ENCODE measurements around the gene MAJIN.

DNA sequence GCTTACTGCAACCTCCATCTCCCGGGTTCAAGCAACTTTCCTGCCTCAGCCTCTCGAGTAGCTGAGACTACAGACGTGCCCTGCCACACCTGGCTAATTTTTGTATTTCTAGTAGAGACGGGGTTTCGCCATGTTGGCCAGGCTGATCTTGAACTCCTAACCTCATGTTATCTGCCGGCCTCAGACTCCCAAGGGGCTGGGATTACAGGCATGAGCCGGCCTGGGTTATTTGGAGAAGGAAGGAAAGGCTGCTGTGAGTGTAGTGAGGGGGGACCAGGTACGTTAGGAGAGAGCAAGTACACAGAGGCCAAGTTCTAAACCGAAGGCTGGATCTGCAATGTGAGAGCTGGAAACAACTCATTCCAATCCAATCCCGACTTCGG, 24.4 kb upstream of the MAJIN start:
- TF ChIP-seq, protein P1, sequence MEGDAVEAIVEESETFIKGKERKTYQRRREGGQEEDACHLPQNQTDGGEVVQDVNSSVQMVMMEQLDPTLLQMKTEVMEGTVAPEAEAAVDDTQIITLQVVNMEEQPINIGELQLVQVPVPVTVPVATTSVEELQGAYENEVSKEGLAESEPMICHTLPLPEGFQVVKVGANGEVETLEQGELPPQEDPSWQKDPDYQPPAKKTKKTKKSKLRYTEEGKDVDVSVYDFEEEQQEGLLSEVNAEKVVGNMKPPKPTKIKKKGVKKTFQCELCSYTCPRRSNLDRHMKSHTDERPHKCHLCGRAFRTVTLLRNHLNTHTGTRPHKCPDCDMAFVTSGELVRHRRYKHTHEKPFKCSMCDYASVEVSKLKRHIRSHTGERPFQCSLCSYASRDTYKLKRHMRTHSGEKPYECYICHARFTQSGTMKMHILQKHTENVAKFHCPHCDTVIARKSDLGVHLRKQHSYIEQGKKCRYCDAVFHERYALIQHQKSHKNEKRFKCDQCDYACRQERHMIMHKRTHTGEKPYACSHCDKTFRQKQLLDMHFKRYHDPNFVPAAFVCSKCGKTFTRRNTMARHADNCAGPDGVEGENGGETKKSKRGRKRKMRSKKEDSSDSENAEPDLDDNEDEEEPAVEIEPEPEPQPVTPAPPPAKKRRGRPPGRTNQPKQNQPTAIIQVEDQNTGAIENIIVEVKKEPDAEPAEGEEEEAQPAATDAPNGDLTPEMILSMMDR (IDR thresholded peaks at IDR 0.05 in 4 of 5, conservative IDR thresholded peaks at IDR 0.05 in 1 of 5): no peak
- TF ChIP-seq POLR2A (IDR thresholded peaks at IDR 0.05): no peak
